Neutrophil (primary cell): ENCODE measurements around the gene NBAS.

Source experiments
- H3K27ac ChIP-seq: fragments of 200-600 bp; sonication (generic); 2 replicates; pipeline ENCODE4 v1.5.1; 2016; ENCODE audit warnings: mild to moderate bottlenecking, moderate library complexity
- H3K27me3 ChIP-seq: fragments of 200-600 bp; sonication (generic); 2 replicates; pipeline ENCODE4 v1.6.0; 2016; ENCODE audit warnings: mild to moderate bottlenecking
- H3K36me3 ChIP-seq: fragments of 200-600 bp; sonication (generic); 2 replicates; pipeline ENCODE4 v1.5.1; 2017
- H3K4me1 ChIP-seq, 2 experiments: fragments of 200-600 bp in 1 of 2; sonication (generic) in 1 of 2; 1 replicate in 1 of 2; 2 replicates in 1 of 2; pipeline versions ENCODE4 v1.5.1 to v1.6.1; 2013 to 2016; ENCODE audit warnings: low read depth in 1 of 2, low read length in 1 of 2, mild to moderate bottlenecking in 1 of 2, moderate library complexity in 1 of 2; ENCODE audit not compliant: control insufficient read depth in 1 of 2, insufficient read depth in 1 of 2
- H3K4me3 ChIP-seq, 2 experiments: fragments of 200-600 bp in 1 of 2; sonication (generic) in 1 of 2; 1 replicate in 1 of 2; 2 replicates in 1 of 2; pipeline ENCODE4 v1.5.1; 2013 to 2016; ENCODE audit warnings: low read depth in 1 of 2, low read length in 1 of 2, mild to moderate bottlenecking in 1 of 2, moderate library complexity in 1 of 2
- H3K9me3 ChIP-seq: fragments of 200-600 bp; sonication (generic); 2 replicates; pipeline ENCODE4 v1.5.1; 2016
- TF ChIP-seq, protein P1 (sequence below): fragments of 200-600 bp; sonication (generic); IDR thresholded peaks from 2 replicates; pipeline ENCODE4 v1.5.1; 2016; ENCODE audit warnings: antibody characterized with exemption

Gene NBAS

GRCh38 chr2:15170070-15170775 lies 390.9 kb downstream of the NBAS start:
- Histone ChIP-seq H3K36me3 (peaks cover 15% of the 10 kb centered on the region), H3K9me3 (no peaks in the 10 kb centered on the region), H3K27ac (no peak overlapping the region), H3K4me1 (no peaks in the 10 kb centered on the region), H3K27me3 (no peaks in the 10 kb centered on the region), H3K4me3 (no peak overlapping the region)
- TF ChIP-seq, protein P1, sequence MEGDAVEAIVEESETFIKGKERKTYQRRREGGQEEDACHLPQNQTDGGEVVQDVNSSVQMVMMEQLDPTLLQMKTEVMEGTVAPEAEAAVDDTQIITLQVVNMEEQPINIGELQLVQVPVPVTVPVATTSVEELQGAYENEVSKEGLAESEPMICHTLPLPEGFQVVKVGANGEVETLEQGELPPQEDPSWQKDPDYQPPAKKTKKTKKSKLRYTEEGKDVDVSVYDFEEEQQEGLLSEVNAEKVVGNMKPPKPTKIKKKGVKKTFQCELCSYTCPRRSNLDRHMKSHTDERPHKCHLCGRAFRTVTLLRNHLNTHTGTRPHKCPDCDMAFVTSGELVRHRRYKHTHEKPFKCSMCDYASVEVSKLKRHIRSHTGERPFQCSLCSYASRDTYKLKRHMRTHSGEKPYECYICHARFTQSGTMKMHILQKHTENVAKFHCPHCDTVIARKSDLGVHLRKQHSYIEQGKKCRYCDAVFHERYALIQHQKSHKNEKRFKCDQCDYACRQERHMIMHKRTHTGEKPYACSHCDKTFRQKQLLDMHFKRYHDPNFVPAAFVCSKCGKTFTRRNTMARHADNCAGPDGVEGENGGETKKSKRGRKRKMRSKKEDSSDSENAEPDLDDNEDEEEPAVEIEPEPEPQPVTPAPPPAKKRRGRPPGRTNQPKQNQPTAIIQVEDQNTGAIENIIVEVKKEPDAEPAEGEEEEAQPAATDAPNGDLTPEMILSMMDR: no peak

- no peaks in the 10 kb centered on the region for H3K27me3 ChIP-seq
- no peak overlapping the region for H3K4me3 ChIP-seq
- H3K4me1 ChIP-seq: no peaks in the 10 kb centered on the region
- no peaks in the 10 kb centered on the region for H3K9me3 ChIP-seq
- no peak overlapping the region for H3K27ac ChIP-seq
- peaks cover 15% of the 10 kb centered on the region for H3K36me3 ChIP-seq
- TF ChIP-seq, protein P1: no peak
Observed at GRCh38 chr2:15169326-15170069, 391.6 kb downstream of the NBAS start.

DNA sequence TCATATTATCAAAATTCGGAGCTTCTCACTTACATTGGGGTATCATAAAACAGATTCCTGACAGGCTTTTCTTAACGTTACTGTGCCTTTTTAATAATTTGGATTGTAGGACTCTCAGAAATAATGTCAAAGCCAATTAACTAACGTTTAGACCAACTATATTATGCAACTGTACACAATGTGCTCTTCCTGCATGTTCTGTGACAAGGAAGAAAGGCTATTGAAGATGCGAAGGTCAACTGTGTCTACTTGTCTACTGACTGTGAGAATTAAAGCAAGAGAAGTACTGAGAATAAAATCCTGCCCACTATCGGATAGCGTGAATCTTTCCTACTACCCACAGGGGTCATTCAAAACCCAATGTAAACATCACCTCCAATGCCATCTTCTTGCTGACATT lies 393.0 kb downstream of the NBAS start:
- H3K27me3 ChIP-seq: no peaks in the 10 kb centered on the region
- peaks cover 15% of the 10 kb centered on the region for H3K36me3 ChIP-seq
- no peaks in the 10 kb centered on the region for H3K4me1 ChIP-seq
- TF ChIP-seq, protein P1: no peak
- no peaks in the 10 kb centered on the region for H3K9me3 ChIP-seq
- H3K27ac ChIP-seq: no peak overlapping the region
- no peak overlapping the region for H3K4me3 ChIP-seq

DNA sequence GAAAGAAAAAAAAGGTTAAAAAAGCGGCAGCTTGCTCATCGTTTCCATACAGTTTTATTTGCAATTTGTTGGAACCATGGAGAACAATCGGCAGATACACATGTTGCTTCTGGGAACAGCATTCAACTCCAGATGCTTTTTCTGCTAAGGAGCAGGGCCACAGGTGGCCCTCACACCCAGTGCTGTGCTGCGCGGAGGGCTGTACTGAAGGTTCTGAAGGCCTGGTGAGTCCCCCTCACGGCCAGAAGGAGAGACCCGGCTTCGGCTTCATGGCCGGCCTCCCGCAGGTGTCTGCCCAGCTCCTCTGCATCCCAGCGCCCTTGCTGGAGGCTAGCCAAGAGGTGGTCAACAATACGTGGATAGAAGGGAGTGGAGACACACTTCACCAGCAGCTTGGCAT lies 394.3 kb downstream of the NBAS start:
- Histone ChIP-seq H3K27ac (no peak overlapping the region), H3K36me3 (peaks cover 15% of the 10 kb centered on the region), H3K9me3 (no peaks in the 10 kb centered on the region), H3K27me3 (no peaks in the 10 kb centered on the region), H3K4me1 (no peaks in the 10 kb centered on the region), H3K4me3 (no peak overlapping the region)
- TF ChIP-seq, protein P1: no peak

DNA sequence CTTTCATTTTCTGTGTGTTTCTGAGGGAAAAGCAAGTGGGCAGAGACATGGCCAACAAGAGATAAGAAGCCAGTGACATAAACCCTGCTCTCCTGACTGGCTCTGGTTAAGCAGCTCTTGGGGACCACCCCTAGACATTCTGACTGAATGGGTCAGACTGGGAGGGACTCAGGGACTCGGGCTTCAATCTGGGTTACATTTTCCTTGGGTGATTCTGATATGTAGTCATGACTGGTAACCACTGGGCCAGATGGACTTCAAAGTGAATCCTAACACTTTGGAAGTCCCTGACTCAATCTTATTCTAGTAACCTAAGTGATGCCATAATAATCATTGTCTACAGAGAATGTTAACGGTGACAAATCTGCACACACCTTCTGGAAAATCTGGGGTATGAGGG lies 397.8 kb downstream of the NBAS start:
- no peaks in the 10 kb centered on the region for H3K27me3 ChIP-seq
- H3K4me1 ChIP-seq: no peaks in the 10 kb centered on the region
- TF ChIP-seq, protein P1: no peak
- peaks cover 15% of the 10 kb centered on the region for H3K36me3 ChIP-seq
- H3K27ac ChIP-seq: no peak overlapping the region
- no peak overlapping the region for H3K4me3 ChIP-seq
- H3K9me3 ChIP-seq: no peaks in the 10 kb centered on the region
